Heart left ventricle (tissue), 16 donors: ENCODE data around the gene SLC7A10. TPM values are rescaled to one million over a fixed set of nuclear protein-coding genes. Genes with fewer than 3 reads are reported as not detected.

Experiments used
- ATAC-seq, 4 donors: fragments of 200-7000 bp; cut with Tn5 transposase; one replicate each; pipeline ENCODE4 v1.9.1; 2020 to 2022; ENCODE audit warnings: moderate library complexity in 4 of 4, mild to moderate bottlenecking in 3 of 4, moderate number of reproducible peaks in 1 of 4
- DNase-seq, 5 donors: peaks; one replicate each; pipeline ENCODE4 v3.0.0-alpha.2; 2020
- H3K27ac ChIP-seq, 12 donors: fragments of 200-600 bp; sonication (generic) in 4 of 12; one replicate each; pipeline versions ENCODE4 v1.5.0 to v1.8.0; 2016 to 2022; ENCODE audit warnings: mild to moderate bottlenecking in 2 of 12
- H3K27me3 ChIP-seq, 9 donors: fragments of 200-600 bp; sonication (generic) in 2 of 9; one replicate each; pipeline versions ENCODE4 v1.5.1 to v1.8.0; 2016 to 2022; ENCODE audit warnings: mild to moderate bottlenecking in 3 of 9
- H3K36me3 ChIP-seq, 9 donors: fragments of 200-600 bp; sonication (generic) in 2 of 9; one replicate each; pipeline versions ENCODE4 v1.5.0 to v1.8.0; 2018 to 2022; ENCODE audit warnings: mild to moderate bottlenecking in 2 of 9
- H3K4me1 ChIP-seq, 12 donors: fragments of 200-600 bp; sonication (generic) in 4 of 12; one replicate each; pipeline versions ENCODE4 v1.5.0 to v1.8.0; 2016 to 2022; ENCODE audit warnings: mild to moderate bottlenecking in 3 of 12
- H3K4me3 ChIP-seq, 12 donors: fragments of 200-600 bp; sonication (generic) in 4 of 12; one replicate each; pipeline versions ENCODE4 v1.5.0 to v1.8.0; 2017 to 2022; ENCODE audit warnings: mild to moderate bottlenecking in 9 of 12, moderate library complexity in 4 of 12
- H3K9me3 ChIP-seq, 12 donors: fragments of 200-600 bp; sonication (generic) in 4 of 12; one replicate each; pipeline versions ENCODE4 v1.5.0 to v1.8.0; 2016 to 2022; ENCODE audit warnings: mild to moderate bottlenecking in 1 of 12
- CTCF ChIP-seq, 12 donors: fragments of 200-600 bp; sonication (generic) in 4 of 12; IDR thresholded peaks; one replicate each; pipeline versions ENCODE4 v1.5.0 to v1.8.0; 2018 to 2022; ENCODE audit warnings: antibody characterized with exemption in 12 of 12, mild to moderate bottlenecking in 5 of 12
- POLR2A ChIP-seq, 2 donors: fragments of 450-650 bp; IDR thresholded peaks; one replicate each; pipeline ENCODE4 v1.6.1; 2017; ENCODE audit warnings: antibody characterized with exemption in 2 of 2, mild to moderate bottlenecking in 2 of 2, moderate library complexity in 2 of 2
- WGBS, 4 donors: extraction: QIAGEN DNeasy Blood & Tissue Kit in 2 of 4; methylation state at CpG; one replicate each; pipeline versions ENCODE4 v1.1.5 to v1.1.7; 2013 to 2018; 5-methylcytosine and 5-hydroxymethylcytosine counted together
- intact Hi-C, 10 donors: fragments of 100-400 bp; cut with DNase I; formaldehyde crosslinking; loops; one replicate each; pipeline versions ENCODE4 v1.11.1 to v1.14.2; 2022
- polyA plus RNA-seq, 2 donors: library from polyadenylated mRNA; stranded (reverse); fragments of 200-250 nt; gene quantifications; one replicate each; pipeline ENCODE4 v1.2.3, GENCODE V29; 2013
- total RNA-seq, 9 donors: library from RNA; depleted of rRNA in 2 of 9; stranded (reverse); fragments of >200 nt in 2 of 9; fragmentation: NEBNext Ultra II Directional in 3 of 9; extraction: Animal tissue kit (Norgen Biotek cat#: 25700) in 3 of 9; gene quantifications; one replicate each; pipeline versions ENCODE4 v1.1.0 to v1.2.4, GENCODE V29; 2016 to 2023
- donor health status: ischemic (EF 13 %, LVEDD 7.1; RV severe dilation, severe dysfunction).
- donor health status: healthy with polysubstance abuse.
- donor health status: DM: no; HTN: yes; CAD: no.
- donor health status: DM: no; HTN: no; CAD: no.
- donor health status: ischemic (EF 25% LVEDD 6.9; RV normal size, moderate dysfunction).
- donor health status: ischemic (EF 25% LVEDD 5.7; RV mildly dilated, moderate dysfunction).
- donor health status: healthy.
- donor health status: DM: yes; HTN: yes; CAD: no.
- donor health status: ischemic (EF 35%, LVEDD 5.7; RV mildly dilated, moderate dysfunction).
- donor health status: nonischemic (EF 11% LVEDD 7.7; RV severe dilation, severe dysfunction).
- donor health status: DM: yes; HTN: yes; CAD: no.
- donor health status: PGD.
- donor health status: ischemic (EF 29% LVEDD 5.4; RV normal size, mild dysfunction).
- donor health status: nonischemic (EF 23%, LVEDD 6.1; RV moderate dilation, normal function).

SLC7A10 gene
- total and polyA plus RNA-seq, 11 donors: 0.11 to 2.3 (median 0.34) TPM; not detected in 5

- WGBS, 4 donors: 59 to 74% (median 66%) methylated on average over 6 to 7 of the region's 7 CpGs
- intact Hi-C loops: no loop called here
- no peak for TF ChIP-seq CTCF (IDR thresholded peaks at IDR 0.05)
- TF ChIP-seq POLR2A (IDR thresholded peaks at IDR 0.05): no peak
- H3K4me3 ChIP-seq: no peak overlapping the region
- H3K36me3 ChIP-seq: no peaks in the 10 kb centered on the region
- H3K9me3 ChIP-seq: peaks cover 0 to 15% (median 0%) of the 10 kb centered on the region in 12 donors
- H3K4me1 ChIP-seq: peaks cover 0 to 16% (median 0%) of the 10 kb centered on the region in 12 donors
- H3K27ac ChIP-seq: no peak overlapping the region
- H3K27me3 ChIP-seq: peaks cover 0 to 34% (median 8%) of the 10 kb centered on the region in 9 donors
- DNase-seq: no peak
- no peak for ATAC-seq
Observed at GRCh38 chr19:33256261-33256660, 30.6 kb upstream of the SLC7A10 start.

GRCh38 chr19:33255781-33256180 is 30.1 kb upstream of the SLC7A10 start:
- ATAC-seq: no peak
- 82 to 90% (median 87%) methylated on average over 4 to 7 of the region's 7 CpGs for WGBS, 4 donors
- no peaks in the 10 kb centered on the region for H3K36me3 ChIP-seq
- peaks cover 0 to 11% (median 0%) of the 10 kb centered on the region in 12 donors for H3K4me1 ChIP-seq
- peaks cover 0 to 15% (median 0%) of the 10 kb centered on the region in 12 donors for H3K9me3 ChIP-seq
- no peak for DNase-seq
- H3K4me3 ChIP-seq: no peak overlapping the region
- H3K27me3 ChIP-seq: peaks cover 0 to 39% (median 8%) of the 10 kb centered on the region in 9 donors
- intact Hi-C loops: no loop called here
- no peak for TF ChIP-seq CTCF (IDR thresholded peaks at IDR 0.05)
- no peak for TF ChIP-seq POLR2A (IDR thresholded peaks at IDR 0.05)
- no peak overlapping the region for H3K27ac ChIP-seq

DNA sequence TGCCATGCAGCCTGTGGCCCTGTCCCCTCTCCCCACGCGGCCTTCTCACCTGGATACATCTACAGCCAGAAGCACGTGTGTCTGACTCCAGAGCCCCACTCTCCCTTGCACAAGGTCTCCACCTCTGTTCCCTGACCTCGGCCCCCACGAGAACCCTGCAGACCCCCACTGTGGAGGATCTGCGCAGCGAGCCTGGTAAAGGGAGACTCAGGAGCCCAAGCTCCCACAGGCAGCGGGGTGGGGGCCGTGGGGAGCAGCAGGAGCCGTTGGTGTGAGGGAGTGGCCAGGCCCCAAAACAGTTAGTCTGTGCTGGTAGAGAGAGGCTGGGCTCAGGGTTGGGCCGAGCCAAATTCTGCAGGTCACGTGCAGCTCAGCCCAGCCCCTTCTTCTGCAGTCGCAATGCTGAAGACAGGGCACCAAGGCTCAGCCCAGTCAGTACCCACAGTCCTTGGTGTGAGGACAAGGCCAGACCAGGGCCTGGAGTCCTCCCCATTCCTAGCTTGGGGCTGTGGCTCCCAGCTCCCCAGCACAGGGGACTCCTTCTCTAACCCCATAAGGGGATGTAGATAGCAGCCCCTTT is 28.7 kb upstream of the SLC7A10 start:
- Histone ChIP-seq H3K27ac (no peak overlapping the region), H3K4me1 (peaks cover 0 to 3% (median 0%) of the 10 kb centered on the region in 12 donors), H3K36me3 (no peaks in the 10 kb centered on the region), H3K4me3 (no peak overlapping the region), H3K9me3 (peaks cover 0 to 15% (median 0%) of the 10 kb centered on the region in 12 donors), H3K27me3 (peaks cover 0 to 39% (median 8%) of the 10 kb centered on the region in 9 donors)
- intact Hi-C loops: no loop called here
- TF ChIP-seq CTCF (IDR thresholded peaks at IDR 0.05) (no peak), POLR2A (IDR thresholded peaks at IDR 0.05) (no peak)
- WGBS, 4 donors: 67 to 77% (median 69%) methylated on average over 9 to 13 of the region's 13 CpGs
- DNase-seq (peak in 1 of 5 donors; percentile 52), ATAC-seq (no peak)

GRCh38 chr19:33252971-33253370 is 27.3 kb upstream of the SLC7A10 start:
- Histone ChIP-seq H3K4me1 (peaks cover 0 to 6% (median 0%) of the 10 kb centered on the region in 12 donors), H3K27me3 (peaks cover 0 to 39% (median 8%) of the 10 kb centered on the region in 9 donors), H3K4me3 (no peak overlapping the region), H3K36me3 (no peaks in the 10 kb centered on the region), H3K9me3 (peaks cover 0 to 8% (median 0%) of the 10 kb centered on the region in 12 donors), H3K27ac (no peak overlapping the region)
- no peak for TF ChIP-seq CTCF (IDR thresholded peaks at IDR 0.05)
- no peak for TF ChIP-seq POLR2A (IDR thresholded peaks at IDR 0.05)
- peak in 1 of 5 donors; percentile 60 for DNase-seq
- 78 to 100% (median 79%) methylated on average over 1 to 8 of the region's 8 CpGs for WGBS, 4 donors
- peak in 1 of 4 donors; percentile 28 for ATAC-seq
- intact Hi-C loops: no loop called here
